ENCODE data around the gene HSF2. TPM values are rescaled to one million over a fixed set of nuclear protein-coding genes. Genes with fewer than 3 reads are reported as not detected.

Gene HSF2
- total and polyA plus RNA-seq, 4 donors: 2.2 to 7.9 (median 6.3) TPM

- no peak overlapping the region for H3K4me3 ChIP-seq (ENCODE audit: low read depth in 1 of 3, low read length in 3 of 3)
- no peaks in the 10 kb centered on the region for H3K27me3 ChIP-seq (ENCODE audit: control insufficient read depth in 4 of 4, insufficient read depth in 4 of 4, low read length in 3 of 4)
- peaks cover 0 to 7% (median 0%) of the 10 kb centered on the region in 4 donors for H3K36me3 ChIP-seq (ENCODE audit: control insufficient read depth in 4 of 4, insufficient read depth in 3 of 4, low read depth in 1 of 4, low read length in 3 of 4)
- no peaks in the 10 kb centered on the region for H3K9me3 ChIP-seq (ENCODE audit: control insufficient read depth in 4 of 4, low read length in 3 of 4)
- H3K27ac ChIP-seq (ENCODE audit: low read depth in 1 of 2, low read length in 2 of 2): no peak overlapping the region
- no peak for TF ChIP-seq TAF1 (conservative IDR thresholded peaks at IDR 0.05)
- TF ChIP-seq YY1 (IDR thresholded peaks at IDR 0.05): no peak
- no peak for TF ChIP-seq FOXA1 (IDR thresholded peaks at IDR 0.05)
- TF ChIP-seq ATF3 (IDR thresholded peaks at IDR 0.05): no peak
- no peak for TF ChIP-seq REST (IDR thresholded peaks at IDR 0.05)
- no peak for TF ChIP-seq ZBTB33 (IDR thresholded peaks at IDR 0.05)
- TF ChIP-seq GABPA (IDR thresholded peaks at IDR 0.05 in 1 of 2, conservative IDR thresholded peaks at IDR 0.05 in 1 of 2): no peak
- no peak for TF ChIP-seq NR2F2 (IDR thresholded peaks at IDR 0.05)
- TF ChIP-seq RXRA (IDR thresholded peaks at IDR 0.05): no peak
- TF ChIP-seq SP1 (IDR thresholded peaks at IDR 0.05): no peak
- DNase-seq (ENCODE audit: low spot score): no peak
- H3K9ac ChIP-seq (ENCODE audit: low read depth in 1 of 2, low read length in 2 of 2): no peak overlapping the region
- H3K4me1 ChIP-seq (ENCODE audit: control insufficient read depth in 4 of 4, insufficient read depth in 4 of 4, low read length in 3 of 4): peaks cover 0 to 4% (median 0%) of the 10 kb centered on the region in 4 donors
Observed at GRCh38 chr6:122412001-122412400, 12.5 kb downstream of the HSF2 start.

- no peaks in the 10 kb centered on the region for H3K27me3 ChIP-seq (ENCODE audit: control insufficient read depth in 4 of 4, insufficient read depth in 4 of 4, low read length in 3 of 4)
- peaks cover 0 to 7% (median 2%) of the 10 kb centered on the region in 4 donors for H3K36me3 ChIP-seq (ENCODE audit: control insufficient read depth in 4 of 4, insufficient read depth in 3 of 4, low read depth in 1 of 4, low read length in 3 of 4)
- H3K9me3 ChIP-seq (ENCODE audit: control insufficient read depth in 4 of 4, low read length in 3 of 4): no peaks in the 10 kb centered on the region
- H3K27ac ChIP-seq (ENCODE audit: low read depth in 1 of 2, low read length in 2 of 2): no peak overlapping the region
- no peak overlapping the region for H3K9ac ChIP-seq (ENCODE audit: low read depth in 1 of 2, low read length in 2 of 2)
- TF ChIP-seq HNF4G (IDR thresholded peaks at IDR 0.05) (no peak), RXRA (IDR thresholded peaks at IDR 0.05) (no peak), JUND (IDR thresholded peaks at IDR 0.05) (no peak), ZBTB33 (IDR thresholded peaks at IDR 0.05) (no peak), GABPA (IDR thresholded peaks at IDR 0.05 in 1 of 2, conservative IDR thresholded peaks at IDR 0.05 in 1 of 2) (no peak), FOXA2 (IDR thresholded peaks at IDR 0.05) (no peak), SP1 (IDR thresholded peaks at IDR 0.05) (no peak), NR2F2 (IDR thresholded peaks at IDR 0.05) (no peak)
- DNase-seq (ENCODE audit: low spot score): no peak
- no peak overlapping the region for H3K4me3 ChIP-seq (ENCODE audit: low read depth in 1 of 3, low read length in 3 of 3)
- WGBS: 95% methylated on average over 1 of the region's 1 CpG
- H3K4me1 ChIP-seq (ENCODE audit: control insufficient read depth in 4 of 4, insufficient read depth in 4 of 4, low read length in 3 of 4): no peaks in the 10 kb centered on the region
Observed at GRCh38 chr6:122416825-122417224, 17.4 kb downstream of the HSF2 start.

All from liver (tissue), 9 donors.